SK-N-SH (cell line): ENCODE data around the gene PKDCC. TPM values are rescaled to one million over a fixed set of nuclear protein-coding genes. Genes with fewer than 3 reads are reported as not detected.

Experiments
- CTCF ChIA-PET: fragments of 300-600, 350-600 bp; formaldehyde crosslinking; extraction: SDS; loops from one replicate; lab custom pipeline; 2021; lab: Yijun Ruan, JAX
- POLR2A ChIA-PET: fragments of 350-600 bp; sonication (Branson Sonifier 250); formaldehyde crosslinking; extraction: SDS; loops from one replicate; lab custom pipeline; 2020; ENCODE audit warnings: antibody characterized with exemption, inconsistent platforms; lab: Yijun Ruan, JAX
- DNase-seq: peaks from one replicate; pipeline ENCODE4 v3.0.0; 2012
- H2AFZ ChIP-seq: fragments of 200-600 bp; sonication (generic); 2 replicates; pipeline ENCODE4 v1.8.1; 2016; ENCODE audit warnings: antibody characterized with exemption, mild to moderate bottlenecking, low read depth
- H3F3A ChIP-seq: fragments of 200-600 bp; sonication (generic); replicated peaks from 2 replicates; pipeline ENCODE3; 2016; ENCODE audit warnings: antibody characterized with exemption, mild to moderate bottlenecking; ENCODE audit not compliant: insufficient read depth
- H3K27ac ChIP-seq, 2 experiments: fragments of 200-500 bp in 1 of 2; fragments of 200-600 bp in 1 of 2; sonication (Bioruptor generic) in 1 of 2; sonication (generic), shearing (Covaris generic) in 1 of 2; 2 replicates each; pipeline versions ENCODE4 v1.5.1 to v1.6.1; 2014 to 2016; ENCODE audit warnings: low read depth in 2 of 2, inconsistent platforms in 1 of 2, low read length in 1 of 2, mild to moderate bottlenecking in 1 of 2, mixed read lengths in 1 of 2
- H3K27me3 ChIP-seq: fragments of 200-600 bp; sonication (generic), shearing (Covaris generic); 2 replicates; pipeline ENCODE4 v1.6.1; 2016; ENCODE audit warnings: mixed run types; ENCODE audit not compliant: insufficient read depth
- H3K36me3 ChIP-seq, 2 experiments: fragments of 200-500 bp in 1 of 2; fragments of 200-600 bp in 1 of 2; sonication (Bioruptor generic) in 1 of 2; sonication (generic) in 1 of 2; replicated peaks in 1 of 2; 2 replicates each; pipeline versions ENCODE3 to v1.5.1; 2014 to 2016; ENCODE audit warnings: low read length in 1 of 2, mild to moderate bottlenecking in 1 of 2; ENCODE audit not compliant: insufficient read depth in 2 of 2, control insufficient read depth in 1 of 2
- H3K4me1 ChIP-seq, 2 experiments: fragments of 200-500 bp in 1 of 2; fragments of 200-600 bp in 1 of 2; sonication (Bioruptor generic) in 1 of 2; sonication (generic), shearing (Covaris generic) in 1 of 2; 2 replicates each; pipeline versions ENCODE4 v1.5.1 to v1.6.1; 2014 to 2016; ENCODE audit warnings: low read depth in 1 of 2, low read length in 1 of 2, mixed run types in 1 of 2; ENCODE audit not compliant: insufficient read depth in 2 of 2, control insufficient read depth in 1 of 2
- H3K4me2 ChIP-seq: fragments of 200-600 bp; sonication (generic), shearing (Covaris generic); 2 replicates; pipeline ENCODE4 v1.6.1; 2017; ENCODE audit warnings: mixed run types
- H3K4me3 ChIP-seq, 2 experiments: fragments of 200-500 bp in 1 of 2; fragments of 200-600 bp in 1 of 2; sonication (Bioruptor generic) in 1 of 2; sonication (generic), shearing (Covaris generic) in 1 of 2; 2 replicates each; pipeline versions ENCODE4 v1.5.1 to v1.8.1; 2014 to 2016; ENCODE audit warnings: low read depth in 2 of 2, inconsistent platforms in 1 of 2, low read length in 1 of 2, mild to moderate bottlenecking in 1 of 2, mixed read lengths in 1 of 2, moderate library complexity in 1 of 2
- H3K79me2 ChIP-seq: fragments of 200-600 bp; sonication (generic); 2 replicates; pipeline ENCODE4 v1.8.1; 2017; ENCODE audit warnings: mild to moderate bottlenecking; ENCODE audit not compliant: insufficient read depth
- H3K9ac ChIP-seq: fragments of 200-600 bp; sonication (generic); 2 replicates; pipeline ENCODE4 v1.6.1; 2017; ENCODE audit warnings: mixed run types
- H3K9me2 ChIP-seq: fragments of 200-600 bp; sonication (generic); 2 replicates; pipeline ENCODE4 v1.6.1; 2017; ENCODE audit warnings: mixed run types
- H3K9me3 ChIP-seq: fragments of 200-600 bp; sonication (generic); 2 replicates; pipeline ENCODE4 v1.6.1; 2017; ENCODE audit warnings: mixed run types, mild to moderate bottlenecking, moderate library complexity
- H4K20me1 ChIP-seq: fragments of 200-600 bp; sonication (generic); 2 replicates; pipeline ENCODE4 v1.6.1; 2017; ENCODE audit warnings: mild to moderate bottlenecking, mixed run types; ENCODE audit not compliant: insufficient read depth
- CHD2 ChIP-seq: fragments of 150-350 bp; IDR thresholded peaks from 2 replicates; pipeline ENCODE4 v1.6.1; 2018; ENCODE audit warnings: low read length; ENCODE audit not compliant: partially characterized antibody
- ELF1 ChIP-seq: IDR thresholded peaks from 2 replicates; pipeline ENCODE4 v1.4.0; 2012
- EP300 ChIP-seq, 2 experiments: IDR thresholded peaks; 2 replicates each; pipeline versions ENCODE4 v1.4.0 to v1.6.1; 2012; ENCODE audit warnings: borderline replicate concordance in 1 of 2, low read depth in 1 of 2, low read length in 1 of 2
- EZH2phosphoT487 ChIP-seq: fragments of 200-600 bp; sonication (generic); IDR thresholded peaks from 2 replicates; pipeline ENCODE4 v1.6.1; 2017; ENCODE audit warnings: low read depth, mixed run types, mild to moderate bottlenecking, antibody characterized with exemption, moderate library complexity, borderline replicate concordance
- FOXM1 ChIP-seq: IDR thresholded peaks from 2 replicates; pipeline ENCODE4 v1.4.0; 2012; ENCODE audit warnings: low read depth, mild to moderate bottlenecking
- GATA2 ChIP-seq: sonication (generic); formaldehyde crosslinking; IDR thresholded peaks from 2 replicates; pipeline ENCODE4 v1.5.0; 2020; ENCODE audit warnings: mild to moderate bottlenecking, missing genetic modification reagents
- JUND ChIP-seq: IDR thresholded peaks from 2 replicates; pipeline ENCODE4 v1.4.0; 2012
- MXI1 ChIP-seq: IDR thresholded peaks from 2 replicates; pipeline ENCODE4 v1.6.1; 2012; ENCODE audit warnings: mild to moderate bottlenecking, low read depth, low read length, improper control_type of control experiment
- RXRA ChIP-seq: IDR thresholded peaks from 2 replicates; pipeline ENCODE4 v1.4.0; 2012; ENCODE audit warnings: low read depth, mild to moderate bottlenecking, borderline replicate concordance
- SIN3A ChIP-seq: IDR thresholded peaks from 2 replicates; pipeline ENCODE4 v1.6.1; 2012; ENCODE audit warnings: low read depth, mild to moderate bottlenecking, low read length, moderate library complexity, borderline replicate concordance
- TCF12 ChIP-seq: IDR thresholded peaks from 2 replicates; pipeline ENCODE4 v1.4.0; 2012
- TEAD4 ChIP-seq: IDR thresholded peaks from 2 replicates; pipeline ENCODE4 v1.4.0; 2012; ENCODE audit warnings: mild to moderate bottlenecking, borderline replicate concordance; ENCODE audit not compliant: insufficient read depth
- WGBS: methylation state at CpG from one replicate; pipeline ENCODE4 v1.1.6; 2017; ENCODE audit warnings: low lambda C conversion rate; 5-methylcytosine and 5-hydroxymethylcytosine counted together
- polyA plus RNA-seq, 3 experiments: library from polyadenylated mRNA; depleted of rRNA; stranded (reverse); fragments of >200 nt; gene quantifications; 2 replicates each; pipeline ENCODE4 v1.2.3, GENCODE V29; 2012
- TF ChIP-seq, protein P1 (sequence below): IDR thresholded peaks from 2 replicates; pipeline ENCODE4 v1.6.1; 2012; ENCODE audit warnings: mild to moderate bottlenecking, low read depth, low read length, moderate library complexity
- TF ChIP-seq, protein P2 (sequence below): fragments of 150-350 bp; IDR thresholded peaks from 2 replicates; pipeline ENCODE4 v1.6.1; 2017; ENCODE audit warnings: antibody characterized with exemption, low read length, low read depth, borderline replicate concordance
- TF ChIP-seq, protein P3 (sequence below): IDR thresholded peaks from 2 replicates; pipeline ENCODE4; 2012

PKDCC gene
- polyA plus RNA-seq, 1 of the 3 experiments (the other 2 are of a cell fraction) = 16.0 TPM

DNA sequence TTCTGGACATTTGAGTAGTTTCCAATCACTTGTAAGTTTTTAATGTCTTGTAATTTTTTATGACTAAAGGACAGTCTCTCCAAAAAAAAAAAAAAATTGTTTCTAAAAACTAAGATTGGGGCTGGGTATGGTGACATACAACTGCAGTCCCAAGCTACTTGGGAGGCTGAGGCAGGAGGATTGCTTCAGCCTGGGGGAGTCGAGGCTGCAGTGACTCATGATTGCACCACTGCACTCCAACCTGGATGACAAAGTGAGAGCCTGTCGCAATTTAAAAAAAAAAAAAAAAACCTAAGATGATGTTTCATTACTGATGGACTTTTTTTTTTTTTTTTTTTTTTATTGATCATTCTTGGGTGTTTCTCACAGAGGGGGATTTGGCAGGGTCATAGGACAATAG lies 34.4 kb upstream of the PKDCC start (continued):
- TF ChIP-seq EZH2phosphoT487 = no peak
- no peak for TF ChIP-seq ELF1
- no peak for TF ChIP-seq FOXM1
- no peak for TF ChIP-seq GATA2 (CRISPR knock-in tag)

DNA sequence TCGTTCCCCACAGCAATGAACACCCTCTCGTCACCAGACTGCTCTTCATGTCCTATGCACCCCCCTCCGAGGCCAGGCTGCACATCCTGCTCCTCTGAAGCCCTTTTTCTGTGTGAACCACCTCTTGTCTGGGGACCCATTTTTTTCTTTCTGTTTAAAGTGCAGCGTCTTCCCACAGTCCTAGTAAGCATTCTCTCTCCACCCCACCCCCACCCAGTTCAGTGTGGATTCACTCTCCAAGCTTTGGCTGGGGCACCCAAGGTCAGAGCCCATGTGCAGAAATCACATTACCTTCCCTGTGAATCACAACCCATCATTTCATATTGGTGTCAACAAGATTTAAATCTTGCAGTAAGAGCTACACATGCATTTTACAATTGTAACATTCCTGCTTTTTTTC lies 26.4 kb upstream of the PKDCC start:
- no peaks in the 10 kb centered on the region for H3K27me3 ChIP-seq
- no peaks in the 10 kb centered on the region for H3F3A ChIP-seq
- H3K9me3 ChIP-seq = no peaks in the 10 kb centered on the region
- peak overlapping the region; percentile 59 to 80; a peak in 3 of 4 replicates for H3K27ac ChIP-seq
- TF ChIP-seq CHD2 (peak; percentile 59), JUND (no peak), SIN3A (no peak), GATA2 (CRISPR knock-in tag) (peak; percentile 43; the same call in 1 of the 2 replicates), TCF12 (peak; percentile 23; the same call in 1 of the 2 replicates), MXI1 (peak; percentile 68; the same call in 1 of the 2 replicates), RXRA (peak; percentile 15; the same call in 1 of the 2 replicates), EP300 (IDR thresholded peaks at IDR 0.05; ENCODE audit: borderline replicate concordance in 1 of 2, low read depth in 1 of 2, low read length in 1 of 2) (peak in 1 of 2 experiments; percentile 56; a peak in 1 of 4 replicates), TEAD4 (no peak)
- TF ChIP-seq, protein P1, sequence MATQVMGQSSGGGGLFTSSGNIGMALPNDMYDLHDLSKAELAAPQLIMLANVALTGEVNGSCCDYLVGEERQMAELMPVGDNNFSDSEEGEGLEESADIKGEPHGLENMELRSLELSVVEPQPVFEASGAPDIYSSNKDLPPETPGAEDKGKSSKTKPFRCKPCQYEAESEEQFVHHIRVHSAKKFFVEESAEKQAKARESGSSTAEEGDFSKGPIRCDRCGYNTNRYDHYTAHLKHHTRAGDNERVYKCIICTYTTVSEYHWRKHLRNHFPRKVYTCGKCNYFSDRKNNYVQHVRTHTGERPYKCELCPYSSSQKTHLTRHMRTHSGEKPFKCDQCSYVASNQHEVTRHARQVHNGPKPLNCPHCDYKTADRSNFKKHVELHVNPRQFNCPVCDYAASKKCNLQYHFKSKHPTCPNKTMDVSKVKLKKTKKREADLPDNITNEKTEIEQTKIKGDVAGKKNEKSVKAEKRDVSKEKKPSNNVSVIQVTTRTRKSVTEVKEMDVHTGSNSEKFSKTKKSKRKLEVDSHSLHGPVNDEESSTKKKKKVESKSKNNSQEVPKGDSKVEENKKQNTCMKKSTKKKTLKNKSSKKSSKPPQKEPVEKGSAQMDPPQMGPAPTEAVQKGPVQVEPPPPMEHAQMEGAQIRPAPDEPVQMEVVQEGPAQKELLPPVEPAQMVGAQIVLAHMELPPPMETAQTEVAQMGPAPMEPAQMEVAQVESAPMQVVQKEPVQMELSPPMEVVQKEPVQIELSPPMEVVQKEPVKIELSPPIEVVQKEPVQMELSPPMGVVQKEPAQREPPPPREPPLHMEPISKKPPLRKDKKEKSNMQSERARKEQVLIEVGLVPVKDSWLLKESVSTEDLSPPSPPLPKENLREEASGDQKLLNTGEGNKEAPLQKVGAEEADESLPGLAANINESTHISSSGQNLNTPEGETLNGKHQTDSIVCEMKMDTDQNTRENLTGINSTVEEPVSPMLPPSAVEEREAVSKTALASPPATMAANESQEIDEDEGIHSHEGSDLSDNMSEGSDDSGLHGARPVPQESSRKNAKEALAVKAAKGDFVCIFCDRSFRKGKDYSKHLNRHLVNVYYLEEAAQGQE = no peak
- TF ChIP-seq, protein P2, sequence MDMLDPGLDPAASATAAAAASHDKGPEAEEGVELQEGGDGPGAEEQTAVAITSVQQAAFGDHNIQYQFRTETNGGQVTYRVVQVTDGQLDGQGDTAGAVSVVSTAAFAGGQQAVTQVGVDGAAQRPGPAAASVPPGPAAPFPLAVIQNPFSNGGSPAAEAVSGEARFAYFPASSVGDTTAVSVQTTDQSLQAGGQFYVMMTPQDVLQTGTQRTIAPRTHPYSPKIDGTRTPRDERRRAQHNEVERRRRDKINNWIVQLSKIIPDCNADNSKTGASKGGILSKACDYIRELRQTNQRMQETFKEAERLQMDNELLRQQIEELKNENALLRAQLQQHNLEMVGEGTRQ = no peak
- TF ChIP-seq, protein P3, sequence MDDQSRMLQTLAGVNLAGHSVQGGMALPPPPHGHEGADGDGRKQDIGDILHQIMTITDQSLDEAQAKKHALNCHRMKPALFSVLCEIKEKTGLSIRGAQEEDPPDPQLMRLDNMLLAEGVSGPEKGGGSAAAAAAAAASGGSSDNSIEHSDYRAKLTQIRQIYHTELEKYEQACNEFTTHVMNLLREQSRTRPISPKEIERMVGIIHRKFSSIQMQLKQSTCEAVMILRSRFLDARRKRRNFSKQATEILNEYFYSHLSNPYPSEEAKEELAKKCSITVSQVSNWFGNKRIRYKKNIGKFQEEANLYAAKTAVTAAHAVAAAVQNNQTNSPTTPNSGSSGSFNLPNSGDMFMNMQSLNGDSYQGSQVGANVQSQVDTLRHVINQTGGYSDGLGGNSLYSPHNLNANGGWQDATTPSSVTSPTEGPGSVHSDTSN = peak; percentile 33; the same call in 1 of the 2 replicates
- H3K4me1 ChIP-seq = peaks cover 14 to 28% of the 10 kb centered on the region in 2 experiments; a peak in 3 of 4 replicates
- 25% methylated on average over 4 of the region's 4 CpGs for WGBS
- no peaks in the 10 kb centered on the region for H4K20me1 ChIP-seq
- H3K9me2 ChIP-seq = no peaks in the 10 kb centered on the region
- peak overlapping the region; percentile 42 for H2AFZ ChIP-seq
- no peaks in the 10 kb centered on the region for H3K36me3 ChIP-seq
- ChIA-PET POLR2A (interaction anchor here (0.6 to 1.6 kb wide), 6 partner anchors 10 to 179 kb away, joined by 3 to 10 read pairs (median 6); partner anchors contain the start of gene PKDCC), CTCF (interaction anchor here (0.7 to 1.9 kb wide), 11 partner anchors 11 to 148 kb away, joined by 3 to 10 read pairs (median 3); partner anchors contain the start of genes EML4 and PKDCC)
- H3K79me2 ChIP-seq = no peaks in the 10 kb centered on the region
- peak overlapping the region in 1 of 2 experiments; percentile 22; a peak in 2 of 4 replicates for H3K4me3 ChIP-seq
- peak; percentile 65 for DNase-seq
- peak overlapping the region; percentile 71 for H3K4me2 ChIP-seq
- no peak overlapping the region for H3K9ac ChIP-seq
